BE2C (cell line): ENCODE measurements around the gene BDNF.

ENCODE experiments used
- DNase-seq: peaks from one replicate; pipeline ENCODE4 v3.0.0-alpha.2; 2020
- H3K27me3 ChIP-seq: fragments of 250-450 bp; sonication (Bioruptor Pico); 2 replicates; pipeline ENCODE4 v1.5.1; 2020; ENCODE audit warnings: mild to moderate bottlenecking
- H3K36me3 ChIP-seq: fragments of 250-450 bp; sonication (Bioruptor Pico); 2 replicates; pipeline ENCODE4 v1.5.1; 2020; ENCODE audit warnings: mild to moderate bottlenecking
- H3K4me1 ChIP-seq: fragments of 250-450 bp; sonication (Bioruptor Pico); 2 replicates; pipeline ENCODE4 v1.5.1; 2020
- H3K4me3 ChIP-seq: 2 replicates; pipeline ENCODE4 v1.5.1; 2011; ENCODE audit warnings: low read depth, low read length
- H3K9me3 ChIP-seq: fragments of 250-450 bp; sonication (Bioruptor Pico); 2 replicates; pipeline ENCODE4 v1.5.1; 2020
- TF ChIP-seq, protein P1 (sequence below): IDR thresholded peaks from 2 replicates; pipeline ENCODE4 v1.5.1; 2012; ENCODE audit warnings: mild to moderate bottlenecking, low read depth, low read length

The BDNF gene

DNA sequence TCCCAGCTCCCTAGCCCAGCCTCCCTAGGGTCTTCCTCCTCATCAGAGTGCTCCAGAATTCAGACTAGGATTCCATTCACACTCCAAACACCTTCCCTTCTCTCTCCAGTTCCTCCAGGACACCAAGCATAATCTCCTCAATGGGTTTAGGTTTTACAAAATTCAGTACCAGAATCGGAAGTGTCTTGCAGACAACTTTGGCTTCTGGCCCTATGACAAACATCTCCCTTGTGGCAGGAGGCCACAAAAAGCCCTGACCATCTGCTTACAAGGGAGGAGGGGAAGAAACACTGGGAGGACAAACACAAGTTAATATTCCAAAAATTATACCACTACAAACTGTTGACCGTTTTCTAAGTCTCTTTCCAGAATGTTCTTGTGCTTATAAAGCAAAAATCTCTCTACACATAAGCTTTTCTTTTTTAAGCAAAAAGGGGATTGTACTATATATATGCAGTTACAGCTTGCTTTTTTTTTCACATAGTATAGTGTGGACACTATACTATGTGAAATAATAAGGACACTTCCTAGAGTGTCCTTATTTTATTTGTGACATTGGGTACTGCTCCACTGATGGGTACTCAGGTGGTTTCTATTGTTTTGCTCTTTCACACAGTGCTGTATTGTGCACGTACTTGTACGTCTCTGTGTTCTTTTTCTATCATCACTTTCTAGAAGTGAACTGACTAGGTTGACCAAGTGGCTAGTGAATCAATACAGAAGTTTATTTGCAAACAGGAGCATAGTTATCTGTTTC lies 78.7 kb downstream of the BDNF start:
- TF ChIP-seq, protein P1, sequence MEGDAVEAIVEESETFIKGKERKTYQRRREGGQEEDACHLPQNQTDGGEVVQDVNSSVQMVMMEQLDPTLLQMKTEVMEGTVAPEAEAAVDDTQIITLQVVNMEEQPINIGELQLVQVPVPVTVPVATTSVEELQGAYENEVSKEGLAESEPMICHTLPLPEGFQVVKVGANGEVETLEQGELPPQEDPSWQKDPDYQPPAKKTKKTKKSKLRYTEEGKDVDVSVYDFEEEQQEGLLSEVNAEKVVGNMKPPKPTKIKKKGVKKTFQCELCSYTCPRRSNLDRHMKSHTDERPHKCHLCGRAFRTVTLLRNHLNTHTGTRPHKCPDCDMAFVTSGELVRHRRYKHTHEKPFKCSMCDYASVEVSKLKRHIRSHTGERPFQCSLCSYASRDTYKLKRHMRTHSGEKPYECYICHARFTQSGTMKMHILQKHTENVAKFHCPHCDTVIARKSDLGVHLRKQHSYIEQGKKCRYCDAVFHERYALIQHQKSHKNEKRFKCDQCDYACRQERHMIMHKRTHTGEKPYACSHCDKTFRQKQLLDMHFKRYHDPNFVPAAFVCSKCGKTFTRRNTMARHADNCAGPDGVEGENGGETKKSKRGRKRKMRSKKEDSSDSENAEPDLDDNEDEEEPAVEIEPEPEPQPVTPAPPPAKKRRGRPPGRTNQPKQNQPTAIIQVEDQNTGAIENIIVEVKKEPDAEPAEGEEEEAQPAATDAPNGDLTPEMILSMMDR = no peak
- DNase-seq = no peak
- no peaks in the 10 kb centered on the region for H3K27me3 ChIP-seq
- H3K36me3 ChIP-seq = no peaks in the 10 kb centered on the region
- no peak overlapping the region for H3K4me3 ChIP-seq
- no peaks in the 10 kb centered on the region for H3K9me3 ChIP-seq
- H3K4me1 ChIP-seq = no peaks in the 10 kb centered on the region

DNA sequence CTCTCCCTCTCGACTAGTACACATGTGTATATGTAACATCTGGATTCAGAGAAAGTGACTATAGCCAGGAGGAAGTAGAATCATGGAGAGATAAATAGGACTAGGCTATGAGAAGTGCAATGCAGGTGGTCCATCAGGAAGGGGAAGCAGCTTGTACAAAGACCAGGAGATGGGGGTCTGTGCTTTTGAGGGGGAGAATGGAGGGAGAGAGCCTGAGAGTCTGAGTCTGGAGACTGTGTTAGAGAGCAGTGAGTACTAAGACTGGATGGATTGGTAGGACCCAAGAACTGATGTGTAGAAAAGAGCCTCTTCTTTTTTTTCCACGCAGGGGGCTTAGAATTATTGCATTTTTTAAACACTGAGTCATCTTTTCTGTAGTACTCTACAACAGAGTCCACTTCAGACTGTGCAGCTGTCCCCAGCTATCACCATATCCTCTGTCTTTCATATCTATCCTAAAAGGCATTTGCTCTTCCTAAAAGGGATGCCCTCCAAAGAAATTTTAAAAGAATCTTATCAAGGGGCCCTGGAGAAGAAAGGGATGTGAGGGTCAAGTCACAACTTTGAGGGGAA lies 80.4 kb downstream of the BDNF start:
- no peaks in the 10 kb centered on the region for H3K36me3 ChIP-seq
- no peaks in the 10 kb centered on the region for H3K9me3 ChIP-seq
- H3K27me3 ChIP-seq = no peaks in the 10 kb centered on the region
- no peak overlapping the region for H3K4me3 ChIP-seq
- TF ChIP-seq, protein P1 = no peak
- no peak for DNase-seq
- no peaks in the 10 kb centered on the region for H3K4me1 ChIP-seq

DNA sequence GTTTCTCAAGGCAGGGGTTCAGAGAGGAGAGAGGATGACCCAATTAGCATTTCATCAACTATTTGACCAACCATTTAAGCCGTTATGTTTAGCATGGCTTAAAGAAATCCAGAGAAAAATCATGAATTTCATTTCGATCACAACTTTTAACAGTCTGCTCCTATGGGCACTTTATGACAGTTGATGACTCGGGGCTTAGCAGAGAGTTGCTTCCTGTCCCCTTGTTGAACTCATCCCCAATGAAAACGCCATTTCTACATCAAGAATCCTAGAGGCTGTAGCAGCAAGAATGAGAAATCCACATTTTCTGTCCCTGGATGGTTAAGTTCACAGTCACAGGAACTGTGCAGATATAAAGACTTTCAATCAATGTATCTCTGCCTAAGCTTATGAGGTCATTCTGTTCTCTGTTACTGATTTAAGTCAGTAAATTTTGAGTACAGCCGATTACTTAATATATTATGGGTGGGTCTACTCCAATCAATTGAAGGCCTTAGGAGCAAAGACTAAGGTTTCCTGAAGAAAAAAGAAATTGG lies 81.1 kb downstream of the BDNF start:
- H3K27me3 ChIP-seq = no peaks in the 10 kb centered on the region
- no peak overlapping the region for H3K4me3 ChIP-seq
- H3K9me3 ChIP-seq = no peaks in the 10 kb centered on the region
- no peaks in the 10 kb centered on the region for H3K36me3 ChIP-seq
- DNase-seq = no peak
- TF ChIP-seq, protein P1 = no peak
- H3K4me1 ChIP-seq = no peaks in the 10 kb centered on the region

DNA sequence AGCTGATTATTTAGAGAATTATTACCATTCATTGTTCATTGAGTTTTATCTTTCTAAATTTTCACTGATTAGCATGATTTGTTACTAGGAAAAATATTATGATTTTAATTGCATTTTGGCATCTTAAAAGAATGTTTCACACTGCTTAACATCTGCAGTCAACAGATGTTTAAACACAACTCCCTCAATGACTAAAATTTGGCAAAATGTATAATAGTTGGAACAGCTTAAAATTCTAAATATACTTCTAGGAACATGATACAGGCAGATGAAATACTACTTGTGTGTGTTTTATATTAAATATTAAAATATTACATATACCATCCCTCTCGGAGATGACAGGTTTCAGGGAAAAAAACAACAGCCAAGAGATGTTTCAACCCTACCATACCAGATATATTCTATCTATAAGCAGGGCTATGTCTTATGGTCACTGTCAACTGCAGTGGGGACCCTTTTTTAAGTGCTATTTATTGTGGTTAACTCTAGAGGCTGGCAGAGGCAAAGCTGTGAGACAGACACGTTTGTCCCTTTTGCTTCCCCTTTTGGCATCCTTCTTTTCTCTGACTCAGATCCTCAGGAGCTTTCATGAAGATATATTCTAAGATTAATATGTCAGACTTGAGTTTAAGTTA lies 81.9 kb downstream of the BDNF start:
- no peaks in the 10 kb centered on the region for H3K4me1 ChIP-seq
- no peaks in the 10 kb centered on the region for H3K36me3 ChIP-seq
- TF ChIP-seq, protein P1 = no peak
- H3K9me3 ChIP-seq = no peaks in the 10 kb centered on the region
- H3K27me3 ChIP-seq = no peaks in the 10 kb centered on the region
- no peak overlapping the region for H3K4me3 ChIP-seq
- DNase-seq = no peak

DNA sequence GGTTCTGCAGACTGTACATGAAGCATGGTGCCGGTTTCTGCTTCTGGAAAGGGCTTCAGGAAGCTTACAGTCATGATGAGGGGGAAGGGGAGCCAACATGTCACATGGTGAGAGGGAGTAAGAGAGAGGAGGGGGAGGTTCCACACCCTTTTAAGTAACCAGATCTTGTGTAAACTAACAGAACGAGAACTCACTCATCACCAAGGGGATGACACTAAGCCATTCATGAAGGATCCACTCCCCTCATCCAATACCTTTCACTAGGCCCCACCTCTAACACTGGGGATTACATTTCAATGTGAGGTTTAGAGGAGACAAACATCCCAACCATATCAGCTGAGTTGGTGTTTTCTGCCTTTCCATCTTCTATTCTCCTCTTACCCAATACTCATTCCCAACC lies 83.5 kb downstream of the BDNF start:
- Histone ChIP-seq H3K4me3 (no peak overlapping the region), H3K27me3 (no peaks in the 10 kb centered on the region), H3K4me1 (no peaks in the 10 kb centered on the region), H3K36me3 (no peaks in the 10 kb centered on the region), H3K9me3 (no peaks in the 10 kb centered on the region)
- TF ChIP-seq, protein P1 = no peak
- DNase-seq = no peak

DNA sequence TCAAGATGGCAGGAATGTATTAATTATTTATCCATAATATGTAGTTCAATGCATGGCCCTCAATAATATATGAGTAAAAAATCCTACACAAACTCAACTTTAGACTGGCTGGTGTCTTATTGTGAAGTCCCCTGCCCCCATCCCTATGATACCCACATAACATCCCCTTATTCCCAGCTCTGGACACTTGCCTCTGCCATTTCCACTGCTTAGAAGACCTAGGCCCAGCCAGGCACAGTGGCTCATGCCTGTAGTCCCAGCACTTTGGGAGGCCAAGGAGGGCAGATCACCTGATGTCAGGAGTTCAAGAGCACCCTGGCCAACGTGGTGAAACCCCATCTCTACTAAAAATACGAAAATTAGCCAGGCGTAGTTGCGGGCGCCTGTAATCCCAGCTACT lies 84.4 kb downstream of the BDNF start:
- no peaks in the 10 kb centered on the region for H3K4me1 ChIP-seq
- no peak for DNase-seq
- no peaks in the 10 kb centered on the region for H3K36me3 ChIP-seq
- H3K27me3 ChIP-seq = no peaks in the 10 kb centered on the region
- no peak overlapping the region for H3K4me3 ChIP-seq
- TF ChIP-seq, protein P1 = no peak
- no peaks in the 10 kb centered on the region for H3K9me3 ChIP-seq
